A549 (cell line): ENCODE results near the gene ZNF93.

ENCODE experiments used
- ZFP36 ChIP-seq: fragments of 450-650 bp; IDR thresholded peaks from 2 replicates; pipeline ENCODE4 v1.6.1; 2014; ENCODE audit warnings: borderline replicate concordance; ENCODE audit not compliant: partially characterized antibody
- TF ChIP-seq, protein P1 (sequence below): fragments of >200 bp; sonication (Bioruptor Twin); formaldehyde crosslinking; IDR thresholded peaks from 3 replicates; pipeline ENCODE4 v1.5.1; 2016

DNA sequence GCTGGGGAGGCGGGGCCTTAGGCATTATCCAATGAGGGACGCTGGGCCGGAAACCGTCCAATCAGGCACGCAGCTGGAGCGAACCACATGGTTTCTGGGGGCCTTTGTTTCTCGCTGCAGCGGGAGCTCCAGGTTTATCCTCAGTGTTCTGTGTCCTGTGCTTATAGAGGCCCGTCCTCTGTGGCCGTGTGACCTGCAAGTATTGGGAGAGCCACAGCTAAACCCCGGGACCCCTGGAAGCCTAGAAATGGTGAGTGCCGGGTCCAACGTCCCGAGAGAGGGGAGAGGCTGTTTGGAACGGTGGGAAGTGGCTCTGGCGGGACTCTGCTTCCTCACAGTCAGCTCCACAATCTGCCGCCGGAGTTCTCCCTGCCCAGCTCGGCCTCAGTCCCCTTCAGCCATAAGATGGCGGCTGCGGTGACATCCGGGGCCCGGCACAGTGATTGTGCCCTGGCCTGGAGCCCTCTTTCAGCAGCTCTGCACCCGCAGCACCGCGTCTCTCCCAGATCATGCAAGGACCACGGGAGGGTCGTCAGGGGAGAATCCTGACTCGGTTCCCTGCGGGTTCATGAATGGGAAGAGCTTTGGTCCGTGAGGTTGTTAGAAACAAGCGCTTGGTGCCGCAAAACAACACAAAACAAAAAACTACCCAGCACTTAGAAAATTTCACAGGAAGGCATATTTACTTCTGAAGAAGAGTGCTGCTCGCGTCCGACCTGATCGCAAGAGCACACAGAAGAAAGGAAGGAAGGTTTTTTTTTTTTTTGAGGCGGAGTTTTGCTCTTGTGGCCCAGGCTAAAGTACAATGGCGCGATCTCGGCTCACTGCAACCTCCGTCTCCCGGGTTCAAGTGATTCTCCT lies 34.8 kb upstream of the ZNF93 start, which contains the start of gene ZNF253:
- TF ChIP-seq, protein P1, sequence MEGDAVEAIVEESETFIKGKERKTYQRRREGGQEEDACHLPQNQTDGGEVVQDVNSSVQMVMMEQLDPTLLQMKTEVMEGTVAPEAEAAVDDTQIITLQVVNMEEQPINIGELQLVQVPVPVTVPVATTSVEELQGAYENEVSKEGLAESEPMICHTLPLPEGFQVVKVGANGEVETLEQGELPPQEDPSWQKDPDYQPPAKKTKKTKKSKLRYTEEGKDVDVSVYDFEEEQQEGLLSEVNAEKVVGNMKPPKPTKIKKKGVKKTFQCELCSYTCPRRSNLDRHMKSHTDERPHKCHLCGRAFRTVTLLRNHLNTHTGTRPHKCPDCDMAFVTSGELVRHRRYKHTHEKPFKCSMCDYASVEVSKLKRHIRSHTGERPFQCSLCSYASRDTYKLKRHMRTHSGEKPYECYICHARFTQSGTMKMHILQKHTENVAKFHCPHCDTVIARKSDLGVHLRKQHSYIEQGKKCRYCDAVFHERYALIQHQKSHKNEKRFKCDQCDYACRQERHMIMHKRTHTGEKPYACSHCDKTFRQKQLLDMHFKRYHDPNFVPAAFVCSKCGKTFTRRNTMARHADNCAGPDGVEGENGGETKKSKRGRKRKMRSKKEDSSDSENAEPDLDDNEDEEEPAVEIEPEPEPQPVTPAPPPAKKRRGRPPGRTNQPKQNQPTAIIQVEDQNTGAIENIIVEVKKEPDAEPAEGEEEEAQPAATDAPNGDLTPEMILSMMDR: no peak
- no peak for TF ChIP-seq ZFP36
